ENCODE data around the gene NGF.

NGF gene

GRCh38 chr1:115341948-115342347 is 3.9 kb upstream of the NGF start:
- no peak overlapping the region for H3K9ac ChIP-seq (ENCODE audit: low read depth, low read length, poor library complexity, severe bottlenecking)
- H3K4me1 ChIP-seq (ENCODE audit: insufficient read depth, low read length, poor library complexity, severe bottlenecking), result peaks cover 9% of the 10 kb centered on the region
- H3K4me3 ChIP-seq (ENCODE audit: low read length, poor library complexity, severe bottlenecking), result no peak overlapping the region
- TF ChIP-seq, protein P1, sequence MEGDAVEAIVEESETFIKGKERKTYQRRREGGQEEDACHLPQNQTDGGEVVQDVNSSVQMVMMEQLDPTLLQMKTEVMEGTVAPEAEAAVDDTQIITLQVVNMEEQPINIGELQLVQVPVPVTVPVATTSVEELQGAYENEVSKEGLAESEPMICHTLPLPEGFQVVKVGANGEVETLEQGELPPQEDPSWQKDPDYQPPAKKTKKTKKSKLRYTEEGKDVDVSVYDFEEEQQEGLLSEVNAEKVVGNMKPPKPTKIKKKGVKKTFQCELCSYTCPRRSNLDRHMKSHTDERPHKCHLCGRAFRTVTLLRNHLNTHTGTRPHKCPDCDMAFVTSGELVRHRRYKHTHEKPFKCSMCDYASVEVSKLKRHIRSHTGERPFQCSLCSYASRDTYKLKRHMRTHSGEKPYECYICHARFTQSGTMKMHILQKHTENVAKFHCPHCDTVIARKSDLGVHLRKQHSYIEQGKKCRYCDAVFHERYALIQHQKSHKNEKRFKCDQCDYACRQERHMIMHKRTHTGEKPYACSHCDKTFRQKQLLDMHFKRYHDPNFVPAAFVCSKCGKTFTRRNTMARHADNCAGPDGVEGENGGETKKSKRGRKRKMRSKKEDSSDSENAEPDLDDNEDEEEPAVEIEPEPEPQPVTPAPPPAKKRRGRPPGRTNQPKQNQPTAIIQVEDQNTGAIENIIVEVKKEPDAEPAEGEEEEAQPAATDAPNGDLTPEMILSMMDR (conservative IDR thresholded peaks at IDR 0.05; ENCODE audit: low read length), result no peak
- no peak for TF ChIP-seq EZH2phosphoT487 (IDR thresholded peaks at IDR 0.05; ENCODE audit: borderline replicate concordance)
- no peaks in the 10 kb centered on the region for H3K27me3 ChIP-seq (ENCODE audit: insufficient read depth, low read length, poor library complexity, severe bottlenecking)
- no peaks in the 10 kb centered on the region for H3K79me2 ChIP-seq (ENCODE audit: insufficient read depth, low read length)
- H4K20me1 ChIP-seq (ENCODE audit: insufficient read depth, low read length, poor library complexity, severe bottlenecking), result no peaks in the 10 kb centered on the region
- H3K36me3 ChIP-seq (ENCODE audit: insufficient read depth, low read length), result no peaks in the 10 kb centered on the region
- H2AFZ ChIP-seq (ENCODE audit: low read length), result no peak overlapping the region
- no peak overlapping the region for H3K4me2 ChIP-seq (ENCODE audit: low read depth, low read length, poor library complexity, severe bottlenecking)
- no peaks in the 10 kb centered on the region for H3K9me3 ChIP-seq (ENCODE audit: insufficient read depth, low read depth, low read length)
- H3K9me2 ChIP-seq (replicated peaks; ENCODE audit: low read depth, low read length), result no peaks in the 10 kb centered on the region
- no peaks in the 10 kb centered on the region for H3F3A ChIP-seq (ENCODE audit: low read depth)

GRCh38 chr1:115340879-115341278 is 2.8 kb upstream of the NGF start:
- Histone ChIP-seq H3K4me1 (ENCODE audit: insufficient read depth, low read length, poor library complexity, severe bottlenecking) (peaks cover 9% of the 10 kb centered on the region), H3K9me2 (replicated peaks; ENCODE audit: low read depth, low read length) (no peaks in the 10 kb centered on the region), H4K20me1 (ENCODE audit: insufficient read depth, low read length, poor library complexity, severe bottlenecking) (no peaks in the 10 kb centered on the region), H3F3A (ENCODE audit: low read depth) (no peaks in the 10 kb centered on the region), H3K9ac (ENCODE audit: low read depth, low read length, poor library complexity, severe bottlenecking) (no peak overlapping the region), H3K9me3 (ENCODE audit: insufficient read depth, low read depth, low read length) (no peaks in the 10 kb centered on the region), H3K27me3 (ENCODE audit: insufficient read depth, low read length, poor library complexity, severe bottlenecking) (no peaks in the 10 kb centered on the region), H3K4me3 (ENCODE audit: low read length, poor library complexity, severe bottlenecking) (no peak overlapping the region), H3K36me3 (ENCODE audit: insufficient read depth, low read length) (no peaks in the 10 kb centered on the region), H2AFZ (ENCODE audit: low read length) (no peak overlapping the region), H3K4me2 (ENCODE audit: low read depth, low read length, poor library complexity, severe bottlenecking) (no peak overlapping the region), H3K79me2 (ENCODE audit: insufficient read depth, low read length) (no peaks in the 10 kb centered on the region)
- TF ChIP-seq EZH2phosphoT487 (IDR thresholded peaks at IDR 0.05; ENCODE audit: borderline replicate concordance), result no peak
- TF ChIP-seq, protein P1 (conservative IDR thresholded peaks at IDR 0.05; ENCODE audit: low read length), result no peak

DNA sequence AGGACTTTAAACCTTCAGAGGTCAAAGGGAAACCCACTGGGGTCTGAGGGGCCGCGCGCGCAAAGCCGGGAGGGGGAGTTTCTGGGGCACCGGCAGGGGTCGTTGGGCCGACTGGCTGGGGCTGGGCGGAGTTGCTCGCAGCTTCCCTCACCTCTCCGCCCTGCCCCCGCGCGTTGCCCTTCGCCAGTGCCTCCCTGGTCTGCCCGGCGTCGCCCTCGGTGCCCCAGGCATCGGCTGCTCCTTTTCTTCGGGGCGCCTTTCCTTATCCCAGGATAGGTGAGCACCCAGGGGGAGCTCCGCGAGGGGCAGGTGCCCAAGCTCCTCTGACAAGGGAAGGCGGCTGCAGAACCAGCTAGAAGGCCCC is 390 bp upstream of the NGF start:
- no peaks in the 10 kb centered on the region for H3K36me3 ChIP-seq (ENCODE audit: insufficient read depth, low read length)
- no peaks in the 10 kb centered on the region for H3K9me2 ChIP-seq (replicated peaks; ENCODE audit: low read depth, low read length)
- no peaks in the 10 kb centered on the region for H4K20me1 ChIP-seq (ENCODE audit: insufficient read depth, low read length, poor library complexity, severe bottlenecking)
- no peak overlapping the region for H3K9ac ChIP-seq (ENCODE audit: low read depth, low read length, poor library complexity, severe bottlenecking)
- no peaks in the 10 kb centered on the region for H3K27me3 ChIP-seq (ENCODE audit: insufficient read depth, low read length, poor library complexity, severe bottlenecking)
- H3K4me1 ChIP-seq (ENCODE audit: insufficient read depth, low read length, poor library complexity, severe bottlenecking), result peaks cover 3% of the 10 kb centered on the region
- TF ChIP-seq, protein P1 (conservative IDR thresholded peaks at IDR 0.05; ENCODE audit: low read length), result no peak
- TF ChIP-seq EZH2phosphoT487 (IDR thresholded peaks at IDR 0.05; ENCODE audit: borderline replicate concordance), result no peak
- H3K9me3 ChIP-seq (ENCODE audit: insufficient read depth, low read depth, low read length), result no peaks in the 10 kb centered on the region
- H3K4me2 ChIP-seq (ENCODE audit: low read depth, low read length, poor library complexity, severe bottlenecking), result no peak overlapping the region
- H2AFZ ChIP-seq (ENCODE audit: low read length), result no peak overlapping the region
- no peaks in the 10 kb centered on the region for H3F3A ChIP-seq (ENCODE audit: low read depth)
- no peaks in the 10 kb centered on the region for H3K79me2 ChIP-seq (ENCODE audit: insufficient read depth, low read length)
- no peak overlapping the region for H3K4me3 ChIP-seq (ENCODE audit: low read length, poor library complexity, severe bottlenecking)
